Kidney (tissue), 14 donors: ENCODE measurements around the gene ADGRD1. TPM values are rescaled to one million over a fixed set of nuclear protein-coding genes. Genes with fewer than 3 reads are reported as not detected.

Experiments used
- DNase-seq, 5 donors: peaks; one replicate each; pipeline ENCODE4 v3.0.0-alpha.2; 2013 to 2020
- FAIRE-seq: peaks from 2 replicates; lab custom pipeline; 2012; peaks lifted over from hg19 to GRCh38; lab: Jason Lieb, UNC
- H3K27ac ChIP-seq, 2 donors: one replicate each; pipeline ENCODE4 v1.7.0; 2013; ENCODE audit warnings: low read depth in 2 of 2, low read length in 2 of 2, inconsistent platforms in 1 of 2
- H3K27me3 ChIP-seq: one replicate; pipeline ENCODE4 v1.7.1; 2013; ENCODE audit warnings: low read length, inconsistent platforms; ENCODE audit not compliant: control insufficient read depth, insufficient read depth
- H3K36me3 ChIP-seq, 3 donors: one replicate each; pipeline versions ENCODE4 v1.7.0 to v1.7.1; 2013; ENCODE audit warnings: low read length in 3 of 3, control low read depth in 1 of 3, inconsistent platforms in 1 of 3; ENCODE audit not compliant: insufficient read depth in 3 of 3, control insufficient read depth in 2 of 3
- H3K4me1 ChIP-seq, 3 donors: one replicate each; pipeline versions ENCODE4 v1.7.0 to v1.7.1; 2013; ENCODE audit warnings: low read length in 3 of 3, inconsistent platforms in 1 of 3, low read depth in 1 of 3; ENCODE audit not compliant: control insufficient read depth in 2 of 3, insufficient read depth in 2 of 3
- H3K4me3 ChIP-seq, 3 donors: one replicate each; pipeline versions ENCODE4 v1.7.0 to v1.8.1; 2013; ENCODE audit warnings: low read length in 3 of 3, control low read depth in 1 of 3, inconsistent platforms in 1 of 3
- H3K9ac ChIP-seq, 3 donors: one replicate each; pipeline versions ENCODE4 v1.7.0 to v1.7.1; 2013; ENCODE audit warnings: low read length in 3 of 3, control low read depth in 1 of 3, inconsistent platforms in 1 of 3
- H3K9me3 ChIP-seq, 3 donors: one replicate each; pipeline versions ENCODE4 v1.7.0 to v1.7.1; 2013; ENCODE audit warnings: low read length in 3 of 3, control low read depth in 1 of 3, inconsistent platforms in 1 of 3; ENCODE audit not compliant: control insufficient read depth in 2 of 3, insufficient read depth in 1 of 3
- intact Hi-C: fragments of 100-400 bp; cut with DNase I; formaldehyde crosslinking; loops from one replicate; pipeline ENCODE4 v1.11.1; 2022
- polyA plus RNA-seq: library from polyadenylated mRNA; stranded (reverse); fragments of 350-450 nt; fragmentation: Illumina TruSeq; extraction: RNeasy Lipid Tissue Mini Kit (QIAGEN cat#74804); gene quantifications from one replicate; pipeline ENCODE4 v1.2.3, GENCODE V29; 2014; ENCODE audit warnings: low read depth, low replicate concordance; ENCODE audit not compliant: insufficient read depth
- total RNA-seq: library from RNA; stranded (reverse); fragmentation: NEBNext Ultra II Directional; extraction: Animal tissue kit (Norgen Biotek cat#: 25700); gene quantifications from one replicate; pipeline ENCODE4 v1.2.1, GENCODE V29; 2021
- TF ChIP-seq, protein P1 (sequence below): IDR thresholded peaks from 3 replicates; pipeline ENCODE4 v1.5.1; 2012; ENCODE audit warnings: mild to moderate bottlenecking, moderate library complexity, borderline replicate concordance; ENCODE audit not compliant: insufficient read depth; ENCODE audit errors: extremely low read depth
- donor health status: control.
- donor health status: control.
- donor health status: control.
- donor health status: control.
- donor health status: control.
- donor health status: DM: yes; HTN: yes; CAD: no.
- donor health status: Normal renal cell carcinoma (clear cell type).

ADGRD1 gene
- total and polyA plus RNA-seq, 2 donors from 2014 or later = 1.7 to 6.7 TPM

DNA sequence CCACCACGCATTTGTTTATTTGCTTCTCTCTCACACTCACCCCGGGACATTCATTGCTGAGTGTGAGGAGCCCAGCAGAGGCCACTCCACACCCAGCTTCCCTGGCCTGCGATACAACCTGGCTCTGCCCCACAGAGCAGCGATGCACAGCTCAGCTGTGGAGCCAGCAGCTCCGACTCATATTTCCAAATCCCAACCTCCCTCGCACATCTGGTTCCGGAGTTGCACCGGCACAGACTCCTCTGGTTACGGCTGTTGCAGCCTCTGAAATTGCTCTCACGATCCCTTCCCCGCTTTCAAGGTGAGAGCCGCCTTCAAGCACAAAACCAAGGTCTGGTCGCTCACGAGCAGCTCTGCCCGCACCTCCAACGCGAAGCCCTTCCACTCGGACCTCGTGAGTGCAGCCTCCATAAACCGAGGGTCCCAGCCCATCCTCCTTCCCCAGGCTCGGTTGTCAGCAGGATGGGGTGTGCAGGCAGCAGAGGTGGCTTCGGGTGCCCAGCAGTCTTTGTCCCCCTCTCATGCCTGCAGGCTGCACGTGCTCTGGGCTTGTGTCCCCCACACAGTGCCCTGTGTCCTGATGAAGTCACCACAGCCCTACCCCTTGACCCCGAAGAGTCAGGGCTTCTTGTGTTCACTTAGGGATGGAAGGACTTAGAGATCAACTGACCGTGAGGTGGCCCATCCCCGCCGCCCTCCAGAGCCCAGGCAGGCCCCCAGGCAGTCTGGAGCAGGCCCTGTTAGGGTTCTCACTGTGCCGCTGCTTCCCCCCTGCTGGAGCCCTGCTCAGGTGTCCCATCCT is 184.3 kb downstream of the ADGRD1 start:
- no peaks in the 10 kb centered on the region for H3K9me3 ChIP-seq
- H3K4me1 ChIP-seq = no peaks in the 10 kb centered on the region
- H3K9ac ChIP-seq = no peak overlapping the region
- DNase-seq (peak in 4 of 5 donors; percentile 94 to 96 (median 94)), FAIRE-seq (no peak)
- no peaks in the 10 kb centered on the region for H3K36me3 ChIP-seq
- no peak overlapping the region for H3K27ac ChIP-seq
- TF ChIP-seq, protein P1, sequence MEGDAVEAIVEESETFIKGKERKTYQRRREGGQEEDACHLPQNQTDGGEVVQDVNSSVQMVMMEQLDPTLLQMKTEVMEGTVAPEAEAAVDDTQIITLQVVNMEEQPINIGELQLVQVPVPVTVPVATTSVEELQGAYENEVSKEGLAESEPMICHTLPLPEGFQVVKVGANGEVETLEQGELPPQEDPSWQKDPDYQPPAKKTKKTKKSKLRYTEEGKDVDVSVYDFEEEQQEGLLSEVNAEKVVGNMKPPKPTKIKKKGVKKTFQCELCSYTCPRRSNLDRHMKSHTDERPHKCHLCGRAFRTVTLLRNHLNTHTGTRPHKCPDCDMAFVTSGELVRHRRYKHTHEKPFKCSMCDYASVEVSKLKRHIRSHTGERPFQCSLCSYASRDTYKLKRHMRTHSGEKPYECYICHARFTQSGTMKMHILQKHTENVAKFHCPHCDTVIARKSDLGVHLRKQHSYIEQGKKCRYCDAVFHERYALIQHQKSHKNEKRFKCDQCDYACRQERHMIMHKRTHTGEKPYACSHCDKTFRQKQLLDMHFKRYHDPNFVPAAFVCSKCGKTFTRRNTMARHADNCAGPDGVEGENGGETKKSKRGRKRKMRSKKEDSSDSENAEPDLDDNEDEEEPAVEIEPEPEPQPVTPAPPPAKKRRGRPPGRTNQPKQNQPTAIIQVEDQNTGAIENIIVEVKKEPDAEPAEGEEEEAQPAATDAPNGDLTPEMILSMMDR = no peak
- intact Hi-C loops = no loop called here
- H3K4me3 ChIP-seq = no peak overlapping the region
- no peaks in the 10 kb centered on the region for H3K27me3 ChIP-seq

DNA sequence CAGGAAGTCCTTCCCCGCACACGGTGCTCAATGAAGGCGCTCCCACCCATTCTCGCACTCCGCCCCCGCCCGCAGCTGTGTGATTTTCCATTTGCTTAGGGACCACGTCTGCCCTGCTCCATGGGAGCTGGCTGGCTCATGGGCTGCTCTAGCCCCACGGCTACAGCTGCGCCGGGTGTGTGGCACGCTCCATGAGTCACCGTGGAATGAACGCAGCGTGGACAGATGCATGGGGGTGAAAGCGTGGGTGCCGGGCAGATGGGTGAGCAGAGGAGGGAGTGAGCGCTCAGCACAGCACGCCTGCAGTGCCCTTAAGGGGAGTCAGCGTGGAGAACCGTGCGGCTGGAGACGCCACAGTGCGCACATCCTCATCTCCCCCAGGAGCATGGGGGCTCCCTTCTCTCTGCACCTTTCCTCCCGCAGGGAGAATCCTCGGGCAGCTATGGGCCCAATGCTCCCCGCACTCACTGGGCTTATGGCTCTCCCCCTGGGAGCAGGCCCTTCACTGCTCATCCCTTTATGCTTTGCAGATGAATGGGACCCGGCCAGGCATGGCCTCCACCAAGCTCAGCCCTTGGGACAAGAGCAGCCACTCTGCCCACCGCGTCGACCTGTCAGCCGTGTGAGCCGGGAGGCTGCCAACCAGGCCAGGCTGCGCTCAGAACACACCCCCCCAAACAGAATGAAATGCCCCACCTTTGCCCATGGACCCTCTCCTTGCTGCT is 185.1 kb downstream of the ADGRD1 start:
- H3K27me3 ChIP-seq = no peaks in the 10 kb centered on the region
- H3K9ac ChIP-seq = no peak overlapping the region
- H3K4me1 ChIP-seq = no peaks in the 10 kb centered on the region
- FAIRE-seq = no peak
- DNase-seq = peak in 1 of 5 donors; percentile 28
- TF ChIP-seq, protein P1 = no peak
- no peak overlapping the region for H3K4me3 ChIP-seq
- no peaks in the 10 kb centered on the region for H3K9me3 ChIP-seq
- no peak overlapping the region for H3K27ac ChIP-seq
- no peaks in the 10 kb centered on the region for H3K36me3 ChIP-seq
- intact Hi-C loops = no loop called here

DNA sequence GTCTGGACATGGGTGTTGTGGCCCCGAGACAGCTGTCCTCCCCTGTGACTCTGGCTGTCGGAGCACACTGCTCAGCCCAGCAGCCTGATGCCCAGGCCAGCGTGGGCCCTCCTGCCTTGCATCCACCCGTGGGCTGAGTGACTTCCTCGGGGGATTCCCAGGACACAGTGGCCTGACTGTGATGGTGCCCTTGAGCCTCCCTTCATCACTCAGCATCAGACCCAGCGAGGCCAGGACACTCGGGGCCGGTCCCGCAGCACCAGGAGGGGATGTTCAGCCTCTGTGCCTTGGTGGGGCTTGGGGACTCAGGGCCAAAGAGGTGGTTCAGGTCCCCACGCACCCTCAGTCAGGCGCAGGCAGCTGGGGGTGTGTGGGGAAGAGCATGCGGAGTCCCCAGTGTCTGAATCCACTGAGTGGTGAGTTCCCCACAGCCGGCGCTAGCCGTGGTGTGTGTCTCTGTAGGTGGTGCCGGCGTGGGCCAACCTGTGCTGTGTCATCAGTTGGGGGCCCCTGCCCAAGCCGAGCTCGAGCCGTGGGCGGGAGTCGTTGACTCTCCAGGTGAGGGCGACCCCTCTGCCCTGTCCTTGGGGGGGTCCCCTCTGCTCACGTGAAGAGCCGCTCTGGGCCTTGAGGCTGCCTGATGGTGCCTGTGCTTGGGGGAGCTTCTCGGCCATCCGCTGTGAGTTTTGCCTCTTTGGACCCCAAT is 185.8 kb downstream of the ADGRD1 start:
- FAIRE-seq (no peak), DNase-seq (peak in 1 of 5 donors; percentile 76)
- intact Hi-C loops = no loop called here
- Histone ChIP-seq H3K27me3 (no peaks in the 10 kb centered on the region), H3K27ac (no peak overlapping the region), H3K36me3 (no peaks in the 10 kb centered on the region), H3K4me3 (no peak overlapping the region), H3K4me1 (no peaks in the 10 kb centered on the region), H3K9ac (no peak overlapping the region), H3K9me3 (no peaks in the 10 kb centered on the region)
- TF ChIP-seq, protein P1 = no peak
